CD4-positive, alpha-beta T cell treated with Interferon alpha-2 for 1 hour (primary cell): ENCODE measurements around the gene UBA6.
"Not testable (repeated sequence)": the region's sequence is repeated elsewhere in the genome, so short reads cannot be mapped to it uniquely, and the experiment has no call there.

ENCODE experiments used
- DNase-seq, 2 donors: peaks; one replicate each; pipeline ENCODE4 v3.0.0-alpha.2; 2020 to 2022

The UBA6 gene

DNA sequence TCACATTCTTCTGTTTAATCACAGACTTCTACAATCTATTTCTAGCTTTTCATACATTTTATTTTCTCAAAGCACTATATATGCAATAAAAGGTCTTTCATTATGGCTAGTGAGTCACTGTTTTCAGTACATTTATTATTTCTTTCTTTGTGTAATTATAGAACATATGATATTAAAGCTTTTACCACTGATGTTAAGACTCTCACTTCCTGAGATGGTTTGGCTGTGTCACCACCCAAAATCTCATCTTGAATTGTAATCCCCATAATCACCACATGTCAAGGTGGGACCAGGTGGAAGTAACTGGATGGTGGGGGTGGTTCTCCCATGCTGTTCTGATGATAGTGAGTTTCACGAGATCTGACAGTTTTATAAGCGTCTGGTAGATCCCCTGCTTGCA, 41.9 kb downstream of the UBA6 start:
- no peak for DNase-seq

DNA sequence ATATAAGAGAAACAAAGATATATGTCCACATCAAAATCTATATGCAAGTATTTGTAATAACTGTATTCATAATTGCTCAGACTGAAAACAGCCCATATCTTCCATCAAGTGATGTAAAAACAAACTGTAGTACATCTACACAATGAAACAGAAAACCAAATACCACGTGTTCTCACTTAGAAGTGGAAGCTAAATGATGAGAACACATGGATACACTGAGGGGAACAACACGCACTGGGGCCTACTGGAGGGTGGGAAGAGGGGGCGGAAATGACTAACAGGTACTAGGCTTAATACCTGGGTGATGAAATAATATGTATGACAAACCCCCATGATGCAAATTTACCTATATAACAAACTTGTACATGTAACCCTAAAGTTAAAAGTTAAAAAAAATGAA, 42.7 kb downstream of the UBA6 start:
- no peak for DNase-seq

- no peak for DNase-seq
These were observed 49.4 kb downstream of the UBA6 start for GRCh38 chr4:67651536-67651935.

GRCh38 chr4:67638136-67638535, 62.8 kb downstream of the UBA6 start:
- DNase-seq = no peak

- DNase-seq = not testable (repeated sequence)
These were observed 64.0 kb downstream of the UBA6 start for GRCh38 chr4:67636978-67637377.

DNA sequence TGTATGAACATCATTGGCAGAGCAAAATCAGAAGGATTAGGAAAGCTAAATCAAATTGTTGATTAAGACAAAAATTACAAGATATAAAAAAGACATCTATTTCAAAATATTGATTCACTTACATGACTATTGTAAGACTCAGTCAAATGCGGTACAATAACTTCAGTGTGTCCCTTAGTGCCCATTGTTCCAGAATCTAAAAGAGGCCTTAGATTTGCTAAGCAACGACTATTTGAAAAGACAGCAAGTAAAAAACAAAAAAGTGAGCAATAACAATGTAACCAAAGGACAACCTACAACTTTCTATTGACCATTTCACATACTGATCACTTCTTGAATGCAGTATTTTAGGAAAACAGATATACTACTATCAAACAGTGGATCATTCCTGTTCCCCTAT, 65.6 kb downstream of the UBA6 start:
- no peak for DNase-seq

- no peak for DNase-seq
These were observed 66.2 kb downstream of the UBA6 start for GRCh38 chr4:67634741-67635140.

GRCh38 chr4:67632492-67632891, 68.5 kb downstream of the UBA6 start:
- no peak for DNase-seq

DNA sequence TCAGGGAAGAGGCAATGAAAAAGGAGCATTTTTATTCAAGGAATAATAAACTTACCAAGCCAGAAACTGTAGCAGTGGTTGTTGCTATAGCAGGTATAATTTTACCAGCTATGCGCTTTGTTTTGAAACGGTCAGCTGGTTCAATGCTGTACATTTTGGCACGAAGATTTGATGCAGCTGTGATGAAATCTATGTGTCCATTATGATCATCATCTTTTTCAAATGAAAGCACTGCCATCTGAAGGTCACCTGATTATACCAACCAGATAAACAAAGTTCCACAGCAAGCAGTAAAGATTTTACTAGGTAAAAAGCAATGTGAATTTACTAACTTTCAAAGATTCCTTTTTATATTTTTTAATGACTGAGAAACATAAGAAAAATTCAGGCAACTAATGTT, 76.0 kb downstream of the UBA6 start:
- DNase-seq = no peak

- DNase-seq = no peak
These were observed 84.5 kb downstream of the UBA6 start for GRCh38 chr4:67616478-67616877.

DNA sequence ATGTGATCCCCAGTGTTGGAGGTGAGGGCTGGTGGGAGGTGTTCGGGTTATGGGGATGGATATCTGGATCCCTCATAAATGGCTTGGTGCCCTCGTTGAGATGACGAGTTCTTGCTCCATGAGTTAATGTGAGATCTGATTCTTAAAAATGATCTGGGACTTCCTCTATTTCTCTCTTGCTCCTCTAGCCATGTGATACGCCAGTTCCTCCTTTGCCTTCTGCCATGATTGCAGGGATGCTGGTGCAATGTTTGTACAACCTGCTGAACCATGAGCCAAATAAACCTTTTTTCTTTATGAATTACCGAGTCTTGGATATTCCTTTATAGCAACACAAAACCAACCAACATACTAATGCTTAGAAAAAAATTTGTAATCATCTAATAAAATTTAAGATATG, 85.8 kb downstream of the UBA6 start:
- no peak for DNase-seq

DNA sequence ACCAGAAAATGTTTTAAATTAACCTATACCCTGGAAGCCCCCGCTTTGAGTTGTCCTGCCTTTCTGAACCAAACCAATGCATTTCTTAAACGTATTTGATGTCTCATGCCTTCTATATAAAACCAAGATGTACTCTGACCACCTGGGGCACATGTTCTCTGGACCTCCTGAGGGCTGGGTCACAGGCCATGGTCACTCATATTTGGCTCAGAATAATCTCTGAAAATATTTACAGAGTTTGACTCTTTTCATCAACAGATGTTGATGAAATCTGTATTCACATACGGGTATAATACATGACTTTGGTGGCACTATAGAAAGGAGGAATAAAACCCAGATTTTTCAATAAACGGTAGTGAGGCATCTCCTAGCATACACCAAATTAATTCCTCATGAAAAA, 86.8 kb downstream of the UBA6 start:
- DNase-seq = no peak

- DNase-seq = no peak
These were observed 92.9 kb downstream of the UBA6 start for GRCh38 chr4:67608027-67608426.

DNA sequence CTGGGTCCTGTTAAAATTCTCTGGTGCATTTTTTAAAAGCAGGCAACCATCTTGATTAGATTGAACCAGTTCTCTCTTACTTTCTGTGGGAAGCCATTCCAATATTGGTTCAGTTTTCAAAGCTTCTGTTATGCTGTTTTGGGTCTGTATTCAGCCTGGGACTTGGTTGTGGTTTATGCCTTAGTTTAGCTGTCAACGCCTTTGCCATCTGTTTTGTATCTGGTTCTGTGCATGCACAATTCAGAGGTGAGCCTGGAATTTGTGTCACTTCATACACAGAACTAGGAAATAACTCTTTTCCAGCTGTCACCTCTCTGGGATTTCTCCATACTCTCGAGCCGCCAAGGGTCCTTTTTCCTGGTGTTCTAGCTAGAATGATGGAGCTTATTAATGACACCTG, 96.2 kb downstream of the UBA6 start:
- no peak for DNase-seq

GRCh38 chr4:67604029-67604381, 97.0 kb downstream of the UBA6 start:
- no peak for DNase-seq

- no peak for DNase-seq
These were observed 97.5 kb downstream of the UBA6 start for GRCh38 chr4:67603310-67604028.

DNA sequence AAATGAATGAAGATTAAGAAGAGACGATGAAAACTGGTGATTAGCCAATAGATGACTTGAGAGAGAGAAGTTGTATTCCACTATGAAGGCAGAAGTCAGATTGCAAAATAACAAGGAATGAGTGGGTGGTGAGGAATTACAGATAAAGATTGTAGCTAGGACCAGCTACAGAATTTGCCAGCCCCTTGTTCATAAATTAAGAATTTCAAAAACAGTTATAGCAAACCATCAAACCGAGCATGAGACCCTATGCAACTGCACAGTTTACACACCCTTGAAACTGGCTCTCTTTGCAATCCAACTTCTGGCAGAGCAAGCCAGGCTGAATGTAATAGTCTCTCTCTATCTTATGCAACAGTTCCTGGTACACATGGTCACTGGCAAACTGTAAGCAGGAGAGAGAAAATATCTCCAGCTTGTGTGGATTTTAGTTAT, 107.2 kb downstream of the UBA6 start:
- DNase-seq = no peak

DNA sequence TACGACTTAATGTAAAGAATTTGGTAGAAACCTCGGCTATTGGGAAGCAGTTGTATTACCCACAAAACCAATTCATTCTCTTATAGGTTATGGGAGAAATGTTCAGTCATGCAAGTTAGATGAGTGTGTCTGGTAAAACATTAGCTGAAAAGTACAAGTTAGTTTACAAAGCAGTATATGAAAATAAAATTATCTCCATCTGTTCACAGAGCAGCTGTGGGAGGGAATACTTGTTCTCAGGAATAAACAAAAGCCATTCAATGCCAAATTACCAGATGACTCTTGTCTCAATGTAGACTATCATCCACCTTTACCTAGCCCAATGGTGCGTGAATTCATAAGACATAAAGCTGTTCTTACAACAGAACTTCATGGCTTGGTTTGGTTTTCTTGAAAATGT, 113.8 kb downstream of the UBA6 start:
- no peak for DNase-seq

- DNase-seq = no peak
These were observed 116.5 kb downstream of the UBA6 start for GRCh38 chr4:67584496-67584895.

DNA sequence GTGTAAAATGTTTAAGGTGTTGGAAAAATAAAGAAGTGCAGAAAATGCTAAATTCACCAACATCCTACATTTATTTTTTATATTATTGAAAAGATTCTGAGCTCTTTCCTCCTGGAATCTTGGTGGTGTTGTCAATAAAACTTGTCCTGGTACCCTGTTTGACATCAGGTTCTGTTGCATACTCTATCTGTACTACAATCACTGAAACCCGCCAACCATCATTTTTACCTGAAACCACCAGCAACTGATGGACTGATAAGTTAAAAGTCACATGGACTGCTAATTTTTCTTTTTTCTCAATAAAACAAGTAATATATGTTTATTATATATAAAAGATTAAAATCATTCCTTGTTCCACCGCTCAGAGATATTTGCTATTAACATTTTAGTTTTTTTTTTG, 119.0 kb downstream of the UBA6 start:
- DNase-seq = peak in 1 of 2 donors; percentile 8

DNA sequence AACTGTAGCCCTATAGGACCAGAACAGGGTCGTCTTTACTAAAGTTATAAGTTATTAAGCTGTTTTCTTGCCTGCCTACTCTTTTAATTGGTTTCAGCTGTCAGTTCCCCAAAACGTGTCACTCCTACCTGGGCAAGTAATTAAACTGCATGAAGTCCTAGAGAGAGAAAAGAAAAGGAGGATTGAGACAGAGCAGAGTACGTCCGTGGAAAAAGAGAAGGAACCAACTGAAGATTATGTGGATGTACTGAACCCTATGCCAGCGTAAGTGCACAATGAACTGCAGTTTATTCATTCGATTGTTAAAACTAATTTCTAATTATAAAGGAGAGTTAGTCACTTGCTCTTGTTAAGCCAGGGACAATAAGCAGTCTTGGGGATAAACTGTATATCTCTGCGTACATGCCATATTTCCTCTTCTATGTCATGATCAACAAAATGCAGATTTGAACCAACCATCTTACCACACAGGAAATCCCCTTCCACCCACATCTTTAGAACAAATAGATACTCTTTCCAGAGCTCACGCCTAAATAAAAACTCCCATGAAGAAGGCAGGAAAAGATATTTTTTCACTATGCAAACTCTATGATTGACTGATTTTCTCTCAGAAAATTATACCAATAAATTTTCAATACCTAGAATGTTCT, 119.6 kb downstream of the UBA6 start:
- peak in 1 of 2 donors; percentile 33 for DNase-seq

DNA sequence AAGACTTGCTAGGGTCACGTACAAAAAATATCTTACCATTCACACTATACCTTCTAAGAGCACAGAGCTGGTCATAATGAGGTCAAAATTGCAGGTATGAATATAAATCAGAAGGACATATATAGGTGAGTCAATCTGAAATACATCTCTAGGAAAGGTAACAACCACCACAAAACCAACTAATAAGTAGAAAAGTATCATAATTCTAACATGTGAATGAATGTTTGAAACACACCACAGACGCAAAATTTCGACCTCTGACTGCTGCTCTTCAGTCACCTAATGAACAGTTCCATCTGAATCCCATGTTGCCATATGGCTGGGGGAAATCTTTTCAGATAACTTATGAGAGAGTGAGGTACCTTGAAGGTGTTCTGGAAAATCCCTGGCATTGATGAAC, 120.4 kb downstream of the UBA6 start:
- DNase-seq = no peak

- no peak for DNase-seq
These were observed 124.4 kb downstream of the UBA6 start for GRCh38 chr4:67576538-67576937.

GRCh38 chr4:67576059-67576466, 124.9 kb downstream of the UBA6 start:
- no peak for DNase-seq
